B cell (primary cell): Measurements from ENCODE around the gene LIN7B.

ENCODE experiments used
- EZH2 ChIP-seq: IDR thresholded peaks from 2 replicates; pipeline ENCODE4 v1.6.1; 2012; ENCODE audit warnings: borderline replicate concordance, low read depth, mild to moderate bottlenecking, moderate library complexity, low read length; ENCODE audit not compliant: insufficient read depth, poor library complexity, severe bottlenecking
- TF ChIP-seq, protein P1 (sequence below): fragments of 200-600 bp; IDR thresholded peaks from one replicate; pipeline ENCODE4 v1.8.0; 2022; ENCODE audit warnings: antibody characterized with exemption, mild to moderate bottlenecking

DNA sequence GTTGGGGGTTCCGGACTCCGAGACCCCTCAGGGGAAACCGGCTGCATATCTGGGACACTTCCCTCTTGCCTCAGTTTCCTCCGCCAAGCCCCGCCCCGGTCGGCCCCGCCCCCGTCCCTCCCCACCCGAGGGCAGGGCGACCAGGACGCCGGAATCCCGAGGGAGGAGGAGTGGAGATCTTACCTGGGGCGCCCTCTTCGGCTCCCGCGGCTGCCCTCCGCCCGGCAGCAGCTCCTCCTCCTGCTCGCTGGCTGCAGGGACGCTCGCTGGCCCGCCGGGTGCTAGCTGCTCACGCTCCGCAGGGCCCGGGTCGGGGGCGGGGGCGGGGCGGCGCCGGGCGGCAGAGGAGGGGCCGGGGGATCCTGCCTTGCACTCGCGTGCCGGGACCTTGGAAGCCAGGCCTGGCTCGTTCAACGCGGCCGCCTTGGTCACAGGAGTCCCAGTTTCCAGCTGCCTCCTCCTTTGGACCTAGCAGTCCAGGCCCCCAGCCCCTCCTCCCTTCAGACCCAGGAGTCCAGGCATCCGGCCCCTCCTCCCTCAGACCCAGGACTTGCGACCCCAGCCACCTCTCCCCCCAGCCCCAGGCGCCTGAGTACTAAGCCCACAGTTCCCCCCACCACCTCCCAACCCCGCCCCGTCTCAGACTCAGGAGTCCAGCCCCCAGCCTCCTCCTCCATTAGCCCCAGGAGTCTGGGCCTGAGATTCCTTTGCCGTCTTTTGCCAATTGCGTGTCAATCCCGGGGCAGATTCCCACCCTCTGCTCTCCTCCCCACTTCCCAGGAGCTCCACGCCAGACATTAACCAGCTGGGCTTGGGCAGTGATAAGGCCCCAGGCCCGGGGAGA is 49.2 kb upstream of the LIN7B start, which contains the start of gene NTF4:
- TF ChIP-seq, protein P1, sequence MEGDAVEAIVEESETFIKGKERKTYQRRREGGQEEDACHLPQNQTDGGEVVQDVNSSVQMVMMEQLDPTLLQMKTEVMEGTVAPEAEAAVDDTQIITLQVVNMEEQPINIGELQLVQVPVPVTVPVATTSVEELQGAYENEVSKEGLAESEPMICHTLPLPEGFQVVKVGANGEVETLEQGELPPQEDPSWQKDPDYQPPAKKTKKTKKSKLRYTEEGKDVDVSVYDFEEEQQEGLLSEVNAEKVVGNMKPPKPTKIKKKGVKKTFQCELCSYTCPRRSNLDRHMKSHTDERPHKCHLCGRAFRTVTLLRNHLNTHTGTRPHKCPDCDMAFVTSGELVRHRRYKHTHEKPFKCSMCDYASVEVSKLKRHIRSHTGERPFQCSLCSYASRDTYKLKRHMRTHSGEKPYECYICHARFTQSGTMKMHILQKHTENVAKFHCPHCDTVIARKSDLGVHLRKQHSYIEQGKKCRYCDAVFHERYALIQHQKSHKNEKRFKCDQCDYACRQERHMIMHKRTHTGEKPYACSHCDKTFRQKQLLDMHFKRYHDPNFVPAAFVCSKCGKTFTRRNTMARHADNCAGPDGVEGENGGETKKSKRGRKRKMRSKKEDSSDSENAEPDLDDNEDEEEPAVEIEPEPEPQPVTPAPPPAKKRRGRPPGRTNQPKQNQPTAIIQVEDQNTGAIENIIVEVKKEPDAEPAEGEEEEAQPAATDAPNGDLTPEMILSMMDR = no peak
- no peak for TF ChIP-seq EZH2
